Upper lobe of left lung (tissue), 6 donors: Measurements from ENCODE around the gene AKNA. TPM values are rescaled to one million over a fixed set of nuclear protein-coding genes. Genes with fewer than 3 reads are reported as not detected.

Source experiments
- ATAC-seq, 2 donors: fragments of 200-7000 bp; cut with Tn5 transposase; one replicate each; pipeline ENCODE4 v1.9.1; 2022; ENCODE audit warnings: mild to moderate bottlenecking in 2 of 2, moderate library complexity in 2 of 2; ENCODE audit not compliant: low FRiP score in 2 of 2
- DNase-seq, 2 donors: peaks; one replicate each; pipeline ENCODE4 v3.0.0-alpha.2; 2019 to 2020
- H3K27ac ChIP-seq, 4 donors: fragments of 200-600 bp; sonication (generic); one replicate each; pipeline ENCODE4 v1.5.1; 2016 to 2019
- H3K27me3 ChIP-seq, 4 donors: fragments of 200-600 bp; sonication (generic); one replicate each; pipeline ENCODE4 v1.5.1; 2017 to 2019
- H3K36me3 ChIP-seq, 4 donors: fragments of 200-600 bp; sonication (generic); one replicate each; pipeline ENCODE4 v1.5.1; 2016 to 2019
- H3K4me1 ChIP-seq, 4 donors: fragments of 200-600 bp; sonication (generic); one replicate each; pipeline ENCODE4 v1.5.1; 2018 to 2019
- H3K4me3 ChIP-seq, 4 donors: fragments of 200-600 bp; sonication (generic); one replicate each; pipeline ENCODE4 v1.5.1; 2017 to 2019; ENCODE audit warnings: mild to moderate bottlenecking in 2 of 4, moderate library complexity in 1 of 4
- H3K9me3 ChIP-seq, 4 donors: fragments of 200-600 bp; sonication (generic); one replicate each; pipeline ENCODE4 v1.5.1; 2018 to 2019
- CTCF ChIP-seq, 6 experiments: fragments of 450-650 bp in 4 of 6; fragments of 200-600 bp in 2 of 6; sonication (generic) in 2 of 6; IDR thresholded peaks; one replicate each; pipeline ENCODE4 v1.5.1; 2016 to 2019; ENCODE audit warnings: antibody characterized with exemption in 6 of 6
- EP300 ChIP-seq, 4 donors: sonication (generic); formaldehyde crosslinking; IDR thresholded peaks; one replicate each; pipeline ENCODE4 v1.5.1; 2017; ENCODE audit warnings: antibody characterized with exemption in 4 of 4, control low read depth in 2 of 4
- POLR2A ChIP-seq, 4 donors: fragments of 450-650 bp; IDR thresholded peaks; one replicate each; pipeline ENCODE4 v1.5.1; 2016 to 2017; ENCODE audit warnings: antibody characterized with exemption in 4 of 4, mild to moderate bottlenecking in 2 of 4
- POLR2AphosphoS5 ChIP-seq, 2 donors: sonication (generic); formaldehyde crosslinking; IDR thresholded peaks; one replicate each; pipeline ENCODE4 v1.5.1; 2017; ENCODE audit warnings: antibody characterized with exemption in 2 of 2
- WGBS, 2 donors: methylation state at CpG; one replicate each; pipeline ENCODE4 v1.1.5; 2017 to 2018; 5-methylcytosine and 5-hydroxymethylcytosine counted together
- total RNA-seq, 6 donors: library from RNA; depleted of rRNA in 4 of 6; stranded (reverse); fragments of >200 nt in 4 of 6; gene quantifications; one replicate each; pipeline versions ENCODE4 v1.1.0 to v1.2.1, GENCODE V29; 2016 to 2021
- donor health status: DM: no; HTN: no; CAD: no; lungs with moderate emphysema.
- donor health status: DM: no; HTN: yes; CAD: no; lungs with severe emphysema.

Gene AKNA
- total RNA-seq, 6 donors from 2014 or later = 38.3 to 152 (median 61.5) TPM

GRCh38 chr9:114286146-114286679 is 101.6 kb downstream of the AKNA start:
- Histone ChIP-seq H3K27me3 (no peaks in the 10 kb centered on the region), H3K4me3 (no peak overlapping the region), H3K4me1 (no peaks in the 10 kb centered on the region), H3K27ac (no peak overlapping the region), H3K36me3 (no peaks in the 10 kb centered on the region), H3K9me3 (no peaks in the 10 kb centered on the region)
- WGBS, 2 donors = 83 to 88% methylated on average over 10 of the region's 10 CpGs
- no peak for ATAC-seq
- no peak for TF ChIP-seq POLR2A (IDR thresholded peaks at IDR 0.05)
- no peak for TF ChIP-seq EP300 (IDR thresholded peaks at IDR 0.05)
- TF ChIP-seq POLR2AphosphoS5 (IDR thresholded peaks at IDR 0.05) = no peak
- no peak for TF ChIP-seq CTCF (IDR thresholded peaks at IDR 0.05)
- no peak for DNase-seq

GRCh38 chr9:114285166-114285867 is 102.5 kb downstream of the AKNA start:
- ATAC-seq = no peak
- WGBS, 2 donors = 53 to 55% methylated on average over 19 to 20 of the region's 20 CpGs
- no peaks in the 10 kb centered on the region for H3K9me3 ChIP-seq
- H3K4me1 ChIP-seq = no peaks in the 10 kb centered on the region
- H3K27ac ChIP-seq = peak overlapping the region in 1 of 4 donors; percentile 0
- peak; percentile 25 to 86 for DNase-seq
- H3K27me3 ChIP-seq = no peaks in the 10 kb centered on the region
- no peaks in the 10 kb centered on the region for H3K36me3 ChIP-seq
- TF ChIP-seq CTCF (IDR thresholded peaks at IDR 0.05) = no peak
- TF ChIP-seq POLR2AphosphoS5 (IDR thresholded peaks at IDR 0.05) = no peak
- TF ChIP-seq EP300 (IDR thresholded peaks at IDR 0.05) = no peak
- no peak for TF ChIP-seq POLR2A (IDR thresholded peaks at IDR 0.05)
- H3K4me3 ChIP-seq = no peak overlapping the region

GRCh38 chr9:114284316-114285060 is 103.3 kb downstream of the AKNA start:
- Histone ChIP-seq H3K4me1 (no peaks in the 10 kb centered on the region), H3K4me3 (no peak overlapping the region), H3K9me3 (no peaks in the 10 kb centered on the region), H3K27ac (no peak overlapping the region), H3K36me3 (no peaks in the 10 kb centered on the region), H3K27me3 (no peaks in the 10 kb centered on the region)
- TF ChIP-seq POLR2A (IDR thresholded peaks at IDR 0.05) (no peak), EP300 (IDR thresholded peaks at IDR 0.05) (no peak), POLR2AphosphoS5 (IDR thresholded peaks at IDR 0.05) (no peak), CTCF (IDR thresholded peaks at IDR 0.05) (no peak)
- 89 to 95% methylated on average over 6 to 11 of the region's 11 CpGs for WGBS, 2 donors
- DNase-seq = peak in 1 of 2 donors; percentile 10
- no peak for ATAC-seq

Other genes with a start within 250 kb of the AKNA start
- gene COL27A1, start 232.4 kb downstream of the AKNA start, total RNA-seq = 10 to 100 TPM in 3 of 6 donors, 1 to 10 TPM in 3; 4.0 to 55.5 (median 9.2) TPM
- gene ORM1, start 64.9 kb downstream of the AKNA start, total RNA-seq = 10 to 100 TPM in 4 of 6 donors, 1 to 10 TPM in 1, not detected in 1; 1.8 to 17.9 (median 12.0) TPM
- 1 to 10 TPM in 4 of 6 donors, not detected in 2; 2.2 to 5.5 (median 4.0) TPM for gene ORM2, start 58.1 kb downstream of the AKNA start, total RNA-seq
- gene WHRN, start 117.5 kb upstream of the AKNA start, total RNA-seq = 10 to 100 TPM in 2 of 6 donors, 1 to 10 TPM in 4; 2.5 to 17.8 (median 5.6) TPM
- 100 to 1,000 TPM in 5 of 6 donors, 10 to 100 TPM in 1; 93.2 to 182 (median 133) TPM for gene ATP6V1G1, start 199.8 kb upstream of the AKNA start, total RNA-seq
- 10 to 100 TPM in 5 of 6 donors, 1 to 10 TPM in 1; 9.4 to 23.0 (median 19.1) TPM for gene TMEM268, start 223.3 kb upstream of the AKNA start, total RNA-seq